Ishikawa (cell line): Measurements from ENCODE around the gene FBXW8.

Experiments
- CEBPB ChIP-seq: IDR thresholded peaks from 2 replicates; pipeline ENCODE4 v1.6.1; 2012
- CREB1 ChIP-seq: IDR thresholded peaks from 2 replicates; pipeline ENCODE4 v1.6.1; 2012; ENCODE audit warnings: low read depth
- EGR1 ChIP-seq: IDR thresholded peaks from 2 replicates; pipeline ENCODE4 v1.6.1; 2012
- EP300 ChIP-seq: IDR thresholded peaks from 2 replicates; pipeline ENCODE4 v1.6.1; 2012; ENCODE audit warnings: borderline replicate concordance
- FOXM1 ChIP-seq: IDR thresholded peaks from 2 replicates; pipeline ENCODE4 v1.6.1; 2012; ENCODE audit warnings: low read depth, borderline replicate concordance
- MAX ChIP-seq: IDR thresholded peaks from 2 replicates; pipeline ENCODE4 v1.6.1; 2012
- NFIC ChIP-seq: IDR thresholded peaks from 2 replicates; pipeline ENCODE4 v1.6.1; 2012
- RAD21 ChIP-seq: IDR thresholded peaks from 2 replicates; pipeline ENCODE4 v1.6.1; 2012; ENCODE audit warnings: low read depth
- REST ChIP-seq: IDR thresholded peaks from 2 replicates; pipeline ENCODE4 v1.6.1; 2012; ENCODE audit warnings: low read depth, mild to moderate bottlenecking
- TAF1 ChIP-seq: IDR thresholded peaks from 2 replicates; pipeline ENCODE4 v1.6.1; 2012; ENCODE audit warnings: low read depth, mild to moderate bottlenecking
- TCF12 ChIP-seq: IDR thresholded peaks from 2 replicates; pipeline ENCODE4 v1.6.1; 2012; ENCODE audit warnings: low read depth
- TEAD4 ChIP-seq: IDR thresholded peaks from 2 replicates; pipeline ENCODE4 v1.6.1; 2012
- USF1 ChIP-seq: IDR thresholded peaks from 2 replicates; pipeline ENCODE4 v1.6.1; 2012
- YY1 ChIP-seq: IDR thresholded peaks from 2 replicates; pipeline ENCODE4 v1.6.1; 2012; ENCODE audit warnings: low read depth
- ZBTB7A ChIP-seq: IDR thresholded peaks from 2 replicates; pipeline ENCODE4 v1.6.1; 2012; ENCODE audit warnings: low read depth

FBXW8 gene

GRCh38 chr12:117006333-117006732 is 95.6 kb downstream of the FBXW8 start:
- TF ChIP-seq YY1 (no peak), CREB1 (no peak), USF1 (no peak), TEAD4 (no peak), RAD21 (no peak), TCF12 (no peak), ZBTB7A (no peak), NFIC (no peak), TAF1 (no peak), CEBPB (no peak), MAX (no peak), REST (no peak), FOXM1 (no peak), EP300 (no peak)

- TF ChIP-seq TCF12, result no peak
- no peak for TF ChIP-seq ZBTB7A
- no peak for TF ChIP-seq MAX
- TF ChIP-seq YY1, result no peak
- TF ChIP-seq EGR1, result no peak
- TF ChIP-seq TAF1, result no peak
- no peak for TF ChIP-seq RAD21
- TF ChIP-seq CREB1, result no peak
- TF ChIP-seq TEAD4, result no peak
- TF ChIP-seq REST, result no peak
- no peak for TF ChIP-seq FOXM1
- no peak for TF ChIP-seq NFIC
- no peak for TF ChIP-seq CEBPB
- no peak for TF ChIP-seq USF1
- no peak for TF ChIP-seq EP300
These were observed 96.8 kb downstream of the FBXW8 start for GRCh38 chr12:117007577-117007976.

- TF ChIP-seq YY1, result no peak
- TF ChIP-seq CEBPB, result no peak
- TF ChIP-seq TCF12, result no peak
- TF ChIP-seq NFIC, result no peak
- TF ChIP-seq REST, result no peak
- TF ChIP-seq EP300, result no peak
- no peak for TF ChIP-seq ZBTB7A
- no peak for TF ChIP-seq TEAD4
- no peak for TF ChIP-seq TAF1
- no peak for TF ChIP-seq CREB1
These were observed 99.0 kb downstream of the FBXW8 start for GRCh38 chr12:117009759-117010158.

- TF ChIP-seq USF1, result no peak
- TF ChIP-seq EGR1, result no peak
- TF ChIP-seq FOXM1, result no peak
- TF ChIP-seq CREB1, result no peak
- TF ChIP-seq NFIC, result no peak
- no peak for TF ChIP-seq ZBTB7A
- no peak for TF ChIP-seq EP300
- TF ChIP-seq TAF1, result no peak
- no peak for TF ChIP-seq YY1
- TF ChIP-seq REST, result no peak
- no peak for TF ChIP-seq TEAD4
- no peak for TF ChIP-seq CEBPB
- TF ChIP-seq RAD21, result no peak
- no peak for TF ChIP-seq TCF12
These were observed 100.1 kb downstream of the FBXW8 start for GRCh38 chr12:117010693-117011451.
